IMR-90 (cell line): ENCODE measurements around the gene DYTN. TPM values are rescaled to one million over a fixed set of nuclear protein-coding genes. Genes with fewer than 3 reads are reported as not detected.

Experiments used
- ATAC-seq: fragments of 200-7000 bp; cut with Tn5 transposase; 2 replicates; pipeline ENCODE4 v1.9.1; 2020; ENCODE audit warnings: low read depth, mild to moderate bottlenecking, moderate library complexity
- BruUV-seq: library from RNA; stranded (reverse); fragments of 400-500 nt; replicated peaks from 2 replicates; lab custom pipeline; 2021; lab: Mats Ljungman, UMichigan
- CTCF ChIA-PET: fragments of 300-600 bp; formaldehyde crosslinking; extraction: SDS; loops from one replicate; lab custom pipeline; 2021; ENCODE audit warnings: antibody characterized with exemption; lab: Yijun Ruan, JAX
- POLR2A ChIA-PET: fragments of 300-600 bp; sonication (Branson Sonifier 250); formaldehyde crosslinking; loops from one replicate; lab custom pipeline; 2022; ENCODE audit warnings: antibody characterized with exemption; ENCODE audit not compliant: unreplicated experiment; lab: Charles Lee
- DNase-seq: peaks from one replicate; pipeline ENCODE4 v3.0.0; 2013
- H2AFZ ChIP-seq: replicated peaks from 2 replicates; pipeline ENCODE3; 2013; ENCODE audit warnings: low read length, mild to moderate bottlenecking; ENCODE audit not compliant: poor library complexity
- H2AK5ac ChIP-seq: 2 replicates; pipeline ENCODE4 v1.6.1; 2013; ENCODE audit warnings: low read depth, low read length, inconsistent platforms
- H2AK9ac ChIP-seq: replicated peaks from 2 replicates; pipeline ENCODE3; 2013; ENCODE audit warnings: mild to moderate bottlenecking, low read depth, low read length, moderate library complexity; ENCODE audit not compliant: poor library complexity
- H2BK120ac ChIP-seq: 2 replicates; pipeline ENCODE4 v1.6.1; 2013; ENCODE audit warnings: low read depth, low read length, inconsistent platforms
- H2BK15ac ChIP-seq: 3 replicates; pipeline ENCODE4 v1.6.1; 2013; ENCODE audit warnings: low read depth, low read length, inconsistent platforms
- H2BK20ac ChIP-seq: 2 replicates; pipeline ENCODE4 v1.6.1; 2013; ENCODE audit warnings: low read depth, mild to moderate bottlenecking, inconsistent platforms, low read length, moderate library complexity
- H2BK5ac ChIP-seq: 2 replicates; pipeline ENCODE4 v1.6.1; 2013; ENCODE audit warnings: mild to moderate bottlenecking, low read depth, low read length, inconsistent platforms; ENCODE audit not compliant: poor library complexity, severe bottlenecking
- H3K14ac ChIP-seq: replicated peaks from 2 replicates; pipeline ENCODE4 v1.6.1; 2013; ENCODE audit warnings: low read depth, low read length, inconsistent platforms
- H3K18ac ChIP-seq: 2 replicates; pipeline ENCODE4 v1.6.1; 2013; ENCODE audit warnings: low read depth, low read length, control low read depth
- H3K23ac ChIP-seq: 2 replicates; pipeline ENCODE4 v1.6.1; 2013; ENCODE audit warnings: low read depth, low read length, inconsistent platforms
- H3K27ac ChIP-seq: 2 replicates; pipeline ENCODE4 v1.5.1; 2013; ENCODE audit warnings: mild to moderate bottlenecking, control low read depth, low read length; ENCODE audit not compliant: insufficient read depth
- H3K27me3 ChIP-seq: 2 replicates; pipeline ENCODE4 v1.6.1; 2013; ENCODE audit warnings: low read length; ENCODE audit not compliant: control insufficient read depth, insufficient read depth
- H3K36me3 ChIP-seq: 2 replicates; pipeline ENCODE4 v1.6.1; 2013; ENCODE audit warnings: low read length, mixed read lengths; ENCODE audit not compliant: control insufficient read depth, insufficient read depth
- H3K4ac ChIP-seq: 2 replicates; pipeline ENCODE4 v1.6.1; 2013; ENCODE audit warnings: low read depth, low read length, inconsistent platforms
- H3K4me1 ChIP-seq: 2 replicates; pipeline ENCODE4 v1.6.1; 2013; ENCODE audit warnings: low read length, mixed read lengths; ENCODE audit not compliant: control insufficient read depth, insufficient read depth
- H3K4me2 ChIP-seq: 2 replicates; pipeline ENCODE4 v1.6.1; 2013; ENCODE audit warnings: low read depth, mild to moderate bottlenecking, control low read depth, low read length, moderate library complexity
- H3K4me3 ChIP-seq: 2 replicates; pipeline ENCODE4 v1.5.1; 2013; ENCODE audit warnings: low read depth, mild to moderate bottlenecking, control low read depth, low read length, moderate library complexity; ENCODE audit not compliant: insufficient read depth
- H3K56ac ChIP-seq: 2 replicates; pipeline ENCODE4 v1.6.1; 2013; ENCODE audit warnings: low read length, inconsistent platforms; ENCODE audit not compliant: insufficient read depth; ENCODE audit errors: extremely low read depth
- H3K79me1 ChIP-seq, 2 experiments: 2 replicates each; pipeline ENCODE4 v1.6.1; 2013; ENCODE audit warnings: low read length in 2 of 2, inconsistent platforms in 1 of 2, low read depth in 1 of 2
- H3K9ac ChIP-seq: 2 replicates; pipeline ENCODE4 v1.6.1; 2013; ENCODE audit warnings: low read depth, low read length, control low read depth
- H3K9me1 ChIP-seq: 2 replicates; pipeline ENCODE4 v1.6.1; 2013; ENCODE audit warnings: low read length, inconsistent platforms; ENCODE audit not compliant: insufficient read depth
- H3K9me3 ChIP-seq: 2 replicates; pipeline ENCODE4 v1.6.1; 2013; ENCODE audit warnings: low read length; ENCODE audit not compliant: control insufficient read depth, insufficient read depth
- H4K20me1 ChIP-seq: 2 replicates; pipeline ENCODE4 v1.6.1; 2013; ENCODE audit warnings: low read length, inconsistent platforms; ENCODE audit not compliant: insufficient read depth
- H4K5ac ChIP-seq: 2 replicates; pipeline ENCODE4 v1.6.1; 2013; ENCODE audit warnings: mild to moderate bottlenecking, low read depth, low read length, control low read depth
- H4K8ac ChIP-seq, 2 experiments: 2 replicates each; pipeline ENCODE4 v1.6.1; 2013; ENCODE audit warnings: low read depth in 2 of 2, low read length in 2 of 2, control low read depth in 1 of 2, inconsistent platforms in 1 of 2
- H4K91ac ChIP-seq: 2 replicates; pipeline ENCODE4 v1.6.1; 2013; ENCODE audit warnings: low read depth, low read length, inconsistent platforms; ENCODE audit not compliant: insufficient read depth
- CEBPB ChIP-seq: IDR thresholded peaks from 2 replicates; pipeline ENCODE4 v1.6.1; 2012; ENCODE audit warnings: low read depth, low read length, improper control_type of control experiment
- CTCF ChIP-seq: conservative IDR thresholded peaks from 2 replicates; pipeline ENCODE4 v1.5.1; 2012; ENCODE audit warnings: mild to moderate bottlenecking, low read depth, low read length, improper control_type of control experiment
- ELK1 ChIP-seq: fragments of 150-350 bp; IDR thresholded peaks from 2 replicates; pipeline ENCODE4 v1.6.1; 2016; ENCODE audit warnings: low read depth, mild to moderate bottlenecking, low read length, moderate library complexity, borderline replicate concordance
- FOS ChIP-seq: fragments of 150-350 bp; IDR thresholded peaks from 2 replicates; pipeline ENCODE4 v1.6.1; 2016; ENCODE audit warnings: low read depth, low read length
- MAFK ChIP-seq: IDR thresholded peaks from 2 replicates; pipeline ENCODE4 v1.6.1; 2012; ENCODE audit warnings: low read depth, low read length, improper control_type of control experiment
- NFE2L2 ChIP-seq: fragments of 150-350 bp; IDR thresholded peaks from 2 replicates; pipeline ENCODE4 v1.6.1; 2016; ENCODE audit warnings: low read depth, mild to moderate bottlenecking, low read length
- POLR2A ChIP-seq: IDR thresholded peaks from 2 replicates; pipeline ENCODE4 v1.6.1; 2012; ENCODE audit warnings: mild to moderate bottlenecking, low read depth, low read length
- SMC3 ChIP-seq: fragments of 150-350 bp; IDR thresholded peaks from 2 replicates; pipeline ENCODE4 v1.6.1; 2016; ENCODE audit warnings: low read depth, mild to moderate bottlenecking, antibody characterized with exemption, low read length, moderate library complexity
- WGBS, 2 experiments: methylation state at CpG; one replicate each; pipeline versions ENCODE4 v1.1.5 to v1.1.7; 2013; ENCODE audit warnings: missing lambda C conversion rate in 2 of 2; ENCODE audit not compliant: insufficient read length in 1 of 2; ENCODE audit errors: extremely low coverage in 2 of 2; 5-methylcytosine and 5-hydroxymethylcytosine counted together
- dilution Hi-C: fragments of 300-500 bp; cut with HindIII; formaldehyde crosslinking; loops from one replicate; pipeline ENCODE4 v1.14.3; 2018; ENCODE audit warnings: low sequenced_read_pairs; ENCODE audit not compliant: unreplicated experiment
- in situ Hi-C: fragments of 300-500 bp; cut with MboI; formaldehyde crosslinking; loops from 3 replicates; pipeline ENCODE4 v1.14.3; 2019; ENCODE audit warnings: low sequenced_read_pairs, inconsistent platforms, mixed read lengths
- intact Hi-C: fragments of 100-400 bp; cut with micrococcal nuclease; formaldehyde crosslinking; loops from 2 replicates; pipeline ENCODE4 v1.10.0; 2022
- polyA plus RNA-seq, 3 experiments: library from polyadenylated mRNA; depleted of rRNA; stranded (reverse); fragments of >200 nt; gene quantifications; 2 replicates each; pipeline ENCODE4 v1.2.3, GENCODE V29; 2012; ENCODE audit warnings: low replicate concordance in 1 of 3
- total RNA-seq: library from RNA; depleted of rRNA; stranded (reverse); fragments of >200 nt; gene quantifications from 2 replicates; pipeline ENCODE4 v1.2.3, GENCODE V29; 2012

The DYTN gene
- total and polyA plus RNA-seq, 2 of the 4 experiments (the other 2 are of a cell fraction) = not detected

GRCh38 chr2:206610451-206610850, 107.7 kb downstream of the DYTN start:
- H2BK5ac ChIP-seq = no peak overlapping the region
- H3K36me3 ChIP-seq = no peaks in the 10 kb centered on the region
- no peaks in the 10 kb centered on the region for H3K4me1 ChIP-seq
- no peak for TF ChIP-seq FOS
- no peak for TF ChIP-seq NFE2L2
- TF ChIP-seq CTCF = no peak
- no peak for TF ChIP-seq ELK1
- TF ChIP-seq POLR2A = no peak
- no peak for TF ChIP-seq SMC3
- no peak for TF ChIP-seq MAFK
- no peak for TF ChIP-seq CEBPB
- CTCF ChIA-PET = interaction anchor here (0.9 kb wide), 1 partner anchor 8 kb away, joined by 4 read pairs; no protein-coding TSS in a partner anchor
- no peaks in the 10 kb centered on the region for H3K27me3 ChIP-seq
- H4K91ac ChIP-seq = no peak overlapping the region
- no peak overlapping the region for H2BK20ac ChIP-seq
- H2BK120ac ChIP-seq = no peak overlapping the region
- no peak overlapping the region for H3K4ac ChIP-seq
- no peaks in the 10 kb centered on the region for H3K9me3 ChIP-seq
- ATAC-seq = no peak
- no peak overlapping the region for H4K8ac ChIP-seq
- H3K9ac ChIP-seq = no peak overlapping the region
- WGBS, 2 experiments = no CpG with 5 or more reads among the region's 1 CpG
- no TSS peak for BruUV-seq
- no peak overlapping the region for H3K23ac ChIP-seq
- intact Hi-C loops = no loop called here
- dilution Hi-C loops = no loop called here
- no peak overlapping the region for H3K18ac ChIP-seq
- no peak overlapping the region for H2AFZ ChIP-seq
- in situ Hi-C loops = no loop called here
- H2AK9ac ChIP-seq = no peak overlapping the region
- no peaks in the 10 kb centered on the region for H4K20me1 ChIP-seq
- no peak overlapping the region for H2BK15ac ChIP-seq
- POLR2A ChIA-PET = no interaction called here
- H3K4me3 ChIP-seq = no peak overlapping the region
- no peak for DNase-seq
- H3K79me1 ChIP-seq = no peaks in the 10 kb centered on the region
- no peak overlapping the region for H4K5ac ChIP-seq
- H3K4me2 ChIP-seq = no peak overlapping the region
- H3K9me1 ChIP-seq = no peaks in the 10 kb centered on the region
- no peak overlapping the region for H3K56ac ChIP-seq
- no peak overlapping the region for H2AK5ac ChIP-seq
- H3K14ac ChIP-seq = no peak overlapping the region
- no peak overlapping the region for H3K27ac ChIP-seq
